Type B pancreatic cell (in vitro differentiated cells): ENCODE data around the gene ZNF732. TPM values are rescaled to one million over a fixed set of nuclear protein-coding genes. Genes with fewer than 3 reads are reported as not detected.

Experiments
- DNase-seq: peaks from one replicate; pipeline ENCODE4 v3.0.0; 2021; ENCODE audit warnings: mixed read lengths; ENCODE audit not compliant: unreplicated experiment; ENCODE audit errors: extremely low spot score
- H3K27ac Mint-ChIP-seq: 2 replicates; pipeline ENCODE4 v1.8.0; 2021; ENCODE audit warnings: mild to moderate bottlenecking, mixed read lengths
- H3K27me3 Mint-ChIP-seq: 2 replicates; pipeline ENCODE4 v1.8.0; 2021; ENCODE audit warnings: mixed read lengths
- H3K36me3 Mint-ChIP-seq: 2 replicates; pipeline ENCODE4 v1.8.0; 2021; ENCODE audit warnings: mixed read lengths
- H3K4me1 Mint-ChIP-seq: one replicate; pipeline ENCODE4 v1.8.0; 2021; ENCODE audit warnings: mixed read lengths; ENCODE audit not compliant: unreplicated experiment
- H3K4me3 Mint-ChIP-seq: 2 replicates; pipeline ENCODE4 v1.8.0; 2021; ENCODE audit warnings: mild to moderate bottlenecking, mixed read lengths
- H3K9me3 Mint-ChIP-seq: 2 replicates; pipeline ENCODE4 v1.8.0; 2021; ENCODE audit warnings: mixed read lengths
- total RNA-seq: library from RNA; stranded (reverse); gene quantifications from 2 replicates; pipeline ENCODE4 v1.2.1, GENCODE V29; 2021; ENCODE audit warnings: low replicate concordance
- TF ChIP-seq, protein P1 (sequence below): fragments of 200-600 bp; sonication (generic); conservative IDR thresholded peaks from 2 replicates; pipeline ENCODE4 v1.5.0; 2021; ENCODE audit warnings: antibody characterized with exemption, mild to moderate bottlenecking

ZNF732 gene
- total RNA-seq, 1 donor from 2014 or later: 2.7 TPM

DNA sequence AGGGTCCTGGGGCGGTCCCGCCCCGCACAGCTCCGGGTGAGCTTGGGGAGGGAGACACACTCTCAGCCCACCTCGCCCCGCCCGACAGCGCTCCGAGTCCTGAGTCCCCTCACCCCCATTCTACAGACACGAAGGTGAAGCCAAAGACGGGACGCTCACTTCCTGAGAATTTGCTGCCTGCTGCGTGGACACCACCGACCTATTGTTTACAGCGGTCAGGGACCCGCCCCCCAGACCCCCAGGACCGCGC, 31.5 kb upstream of the ZNF732 start:
- H3K9me3 Mint-ChIP-seq: peaks cover 8% of the 10 kb centered on the region
- H3K27me3 Mint-ChIP-seq: no peaks in the 10 kb centered on the region
- H3K27ac Mint-ChIP-seq: peak overlapping the region; percentile 98
- peak overlapping the region; percentile 100 for H3K4me3 Mint-ChIP-seq
- TF ChIP-seq, protein P1, sequence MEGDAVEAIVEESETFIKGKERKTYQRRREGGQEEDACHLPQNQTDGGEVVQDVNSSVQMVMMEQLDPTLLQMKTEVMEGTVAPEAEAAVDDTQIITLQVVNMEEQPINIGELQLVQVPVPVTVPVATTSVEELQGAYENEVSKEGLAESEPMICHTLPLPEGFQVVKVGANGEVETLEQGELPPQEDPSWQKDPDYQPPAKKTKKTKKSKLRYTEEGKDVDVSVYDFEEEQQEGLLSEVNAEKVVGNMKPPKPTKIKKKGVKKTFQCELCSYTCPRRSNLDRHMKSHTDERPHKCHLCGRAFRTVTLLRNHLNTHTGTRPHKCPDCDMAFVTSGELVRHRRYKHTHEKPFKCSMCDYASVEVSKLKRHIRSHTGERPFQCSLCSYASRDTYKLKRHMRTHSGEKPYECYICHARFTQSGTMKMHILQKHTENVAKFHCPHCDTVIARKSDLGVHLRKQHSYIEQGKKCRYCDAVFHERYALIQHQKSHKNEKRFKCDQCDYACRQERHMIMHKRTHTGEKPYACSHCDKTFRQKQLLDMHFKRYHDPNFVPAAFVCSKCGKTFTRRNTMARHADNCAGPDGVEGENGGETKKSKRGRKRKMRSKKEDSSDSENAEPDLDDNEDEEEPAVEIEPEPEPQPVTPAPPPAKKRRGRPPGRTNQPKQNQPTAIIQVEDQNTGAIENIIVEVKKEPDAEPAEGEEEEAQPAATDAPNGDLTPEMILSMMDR: no peak
- peaks cover 24% of the 10 kb centered on the region for H3K4me1 Mint-ChIP-seq
- no peak for DNase-seq
- H3K36me3 Mint-ChIP-seq: peaks cover 33% of the 10 kb centered on the region

DNA sequence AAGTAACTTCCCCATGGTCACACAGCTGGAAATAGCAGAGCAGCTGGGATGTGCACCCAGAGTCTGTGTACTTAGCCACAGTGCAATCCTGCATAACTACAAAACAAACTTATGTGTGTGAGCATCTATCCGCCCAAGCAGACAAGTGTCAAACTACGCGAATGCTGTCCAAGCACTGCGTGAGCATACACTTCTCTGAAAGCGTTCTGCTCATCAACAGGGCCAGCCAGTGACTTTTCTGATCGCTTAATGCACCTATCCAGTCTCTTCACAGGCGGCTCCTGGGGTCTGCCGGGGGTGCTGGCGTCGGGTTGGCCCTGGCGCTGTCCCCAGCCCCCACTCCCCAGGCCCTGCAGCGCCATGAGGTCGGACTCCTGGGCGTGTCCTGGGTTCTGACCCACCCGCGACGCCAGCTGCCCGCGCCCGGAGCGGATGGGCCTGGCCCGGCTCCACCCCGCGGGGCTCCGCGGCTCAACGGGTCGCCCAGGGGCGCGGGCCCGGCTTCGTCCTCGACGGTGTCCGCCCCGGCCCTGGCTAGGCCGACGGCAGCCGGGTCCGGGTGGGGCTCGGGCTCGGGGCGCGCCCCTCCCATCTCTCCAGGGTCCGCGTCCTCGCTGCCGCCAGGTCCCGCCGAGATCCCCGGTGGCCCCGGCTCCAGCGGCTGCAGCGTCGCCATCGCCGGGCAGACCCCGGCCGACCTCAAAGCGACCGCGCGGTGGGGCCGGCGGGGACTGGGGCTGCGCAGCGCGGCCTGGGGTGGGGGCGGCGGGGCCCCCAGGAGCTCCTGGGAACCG, 31.0 kb upstream of the ZNF732 start:
- H3K9me3 Mint-ChIP-seq: peaks cover 8% of the 10 kb centered on the region
- DNase-seq: no peak
- no peaks in the 10 kb centered on the region for H3K27me3 Mint-ChIP-seq
- peaks cover 24% of the 10 kb centered on the region for H3K4me1 Mint-ChIP-seq
- TF ChIP-seq, protein P1: no peak
- H3K27ac Mint-ChIP-seq: peak overlapping the region; percentile 58
- H3K4me3 Mint-ChIP-seq: peak overlapping the region; percentile 85
- H3K36me3 Mint-ChIP-seq: peaks cover 29% of the 10 kb centered on the region

DNA sequence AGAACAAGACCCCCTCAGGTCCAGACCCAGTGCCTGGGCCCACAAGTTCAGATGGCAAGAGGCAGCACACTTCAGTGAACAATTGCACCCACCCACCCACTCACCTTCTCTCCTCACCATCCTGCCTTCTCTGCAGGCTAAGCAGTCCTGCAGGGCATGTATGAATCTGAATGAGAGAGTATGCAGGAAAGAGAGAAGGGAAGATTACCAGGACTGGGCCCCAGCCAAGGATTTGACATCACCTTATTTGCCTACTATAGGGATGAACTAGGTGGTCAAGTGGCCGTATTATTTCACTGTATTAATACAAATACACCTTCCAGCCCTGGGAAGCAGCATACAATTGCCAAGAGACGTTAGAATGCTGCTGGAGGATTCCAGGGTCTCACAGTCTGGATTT, 30.2 kb upstream of the ZNF732 start:
- Mint-ChIP-seq H3K27ac (peak overlapping the region; percentile 58), H3K4me1 (peaks cover 23% of the 10 kb centered on the region), H3K9me3 (peaks cover 5% of the 10 kb centered on the region), H3K27me3 (no peaks in the 10 kb centered on the region), H3K4me3 (peak overlapping the region; percentile 85), H3K36me3 (peaks cover 24% of the 10 kb centered on the region)
- TF ChIP-seq, protein P1: no peak
- no peak for DNase-seq

DNA sequence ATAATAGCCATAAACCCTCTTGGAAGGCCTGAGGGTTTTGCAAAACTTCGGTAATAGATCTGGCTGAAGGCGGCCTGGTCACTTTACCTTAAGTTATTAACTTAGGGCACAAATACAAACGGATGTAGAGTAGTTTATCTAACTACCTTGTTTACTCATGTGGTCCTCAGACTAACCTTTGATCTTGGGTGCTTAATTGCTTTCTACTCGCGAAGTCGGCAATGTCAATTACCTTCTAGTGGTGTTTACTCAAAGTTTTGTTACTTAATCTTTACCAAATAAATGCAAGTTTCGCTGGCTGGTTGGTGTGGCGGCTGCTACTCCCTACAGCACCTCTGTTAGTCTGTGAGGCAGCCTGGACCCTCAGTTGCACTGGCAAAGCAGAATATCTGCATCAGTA, 23.5 kb upstream of the ZNF732 start:
- Mint-ChIP-seq H3K27ac (no peak overlapping the region), H3K4me1 (no peaks in the 10 kb centered on the region), H3K9me3 (peaks cover 10% of the 10 kb centered on the region), H3K36me3 (no peaks in the 10 kb centered on the region), H3K27me3 (no peaks in the 10 kb centered on the region), H3K4me3 (no peak overlapping the region)
- DNase-seq: peak; percentile 11
- TF ChIP-seq, protein P1: no peak

DNA sequence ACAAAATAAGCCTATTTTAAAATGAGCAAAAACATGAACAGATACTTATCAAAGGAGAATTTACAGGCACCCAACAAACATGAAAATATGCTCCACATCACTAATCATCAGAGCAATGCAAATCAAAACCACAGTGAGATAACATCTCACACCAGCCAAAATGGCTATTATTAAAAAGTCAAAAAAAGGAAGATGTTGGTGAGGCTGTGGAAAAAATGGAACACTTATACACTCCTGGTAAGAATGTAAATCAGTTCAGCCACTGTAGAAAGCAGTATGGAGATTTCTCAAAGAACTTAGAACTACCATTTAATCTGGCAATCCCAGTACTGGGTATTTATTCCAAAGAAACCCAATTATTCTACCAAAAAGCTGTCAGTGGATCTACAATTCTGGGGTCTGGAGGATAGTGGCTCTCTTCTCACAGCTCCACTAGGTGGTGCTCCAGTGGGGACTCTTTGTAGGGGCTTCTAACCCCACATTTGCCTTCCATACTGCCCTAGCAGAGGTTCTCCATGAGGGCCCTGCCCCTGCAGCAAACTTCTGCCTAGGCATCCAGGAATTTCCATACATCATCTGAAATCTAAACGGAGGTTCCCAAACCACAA, 9.1 kb upstream of the ZNF732 start:
- no peak for DNase-seq
- Mint-ChIP-seq H3K4me1 (no peaks in the 10 kb centered on the region), H3K27ac (no peak overlapping the region), H3K27me3 (no peaks in the 10 kb centered on the region), H3K9me3 (peaks cover 12% of the 10 kb centered on the region), H3K4me3 (no peak overlapping the region), H3K36me3 (no peaks in the 10 kb centered on the region)
- TF ChIP-seq, protein P1: no peak
